ENCODE results near the gene ABCC10.

GRCh38 chr6:43472515-43472914 is 45.2 kb downstream of the ABCC10 start:
- TF ChIP-seq, protein P1, sequence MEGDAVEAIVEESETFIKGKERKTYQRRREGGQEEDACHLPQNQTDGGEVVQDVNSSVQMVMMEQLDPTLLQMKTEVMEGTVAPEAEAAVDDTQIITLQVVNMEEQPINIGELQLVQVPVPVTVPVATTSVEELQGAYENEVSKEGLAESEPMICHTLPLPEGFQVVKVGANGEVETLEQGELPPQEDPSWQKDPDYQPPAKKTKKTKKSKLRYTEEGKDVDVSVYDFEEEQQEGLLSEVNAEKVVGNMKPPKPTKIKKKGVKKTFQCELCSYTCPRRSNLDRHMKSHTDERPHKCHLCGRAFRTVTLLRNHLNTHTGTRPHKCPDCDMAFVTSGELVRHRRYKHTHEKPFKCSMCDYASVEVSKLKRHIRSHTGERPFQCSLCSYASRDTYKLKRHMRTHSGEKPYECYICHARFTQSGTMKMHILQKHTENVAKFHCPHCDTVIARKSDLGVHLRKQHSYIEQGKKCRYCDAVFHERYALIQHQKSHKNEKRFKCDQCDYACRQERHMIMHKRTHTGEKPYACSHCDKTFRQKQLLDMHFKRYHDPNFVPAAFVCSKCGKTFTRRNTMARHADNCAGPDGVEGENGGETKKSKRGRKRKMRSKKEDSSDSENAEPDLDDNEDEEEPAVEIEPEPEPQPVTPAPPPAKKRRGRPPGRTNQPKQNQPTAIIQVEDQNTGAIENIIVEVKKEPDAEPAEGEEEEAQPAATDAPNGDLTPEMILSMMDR (IDR thresholded peaks at IDR 0.05), result no peak
- TF ChIP-seq POLR2A (IDR thresholded peaks at IDR 0.05), result no peak

Data from esophagus squamous epithelium (tissue), 4 donors.